Psoas muscle (tissue), 8 donors: ENCODE measurements around the gene SMAGP. TPM values are rescaled to one million over a fixed set of nuclear protein-coding genes. Genes with fewer than 3 reads are reported as not detected.
"Not testable (repeated sequence)": the region's sequence is repeated elsewhere in the genome, so short reads cannot be mapped to it uniquely, and the experiment has no call there.

Experiments
- ATAC-seq, 4 donors: fragments of 200-7000 bp; cut with Tn5 transposase; one replicate each; pipeline ENCODE4 v1.9.1; 2020; ENCODE audit warnings: moderate library complexity in 3 of 4, mild to moderate bottlenecking in 2 of 4
- DNase-seq, 2 donors: peaks; one replicate each; pipeline ENCODE4 v3.0.0-alpha.2; 2020
- H3K27ac ChIP-seq: fragments of 200-600 bp; one replicate; pipeline ENCODE4 v1.8.0; 2022
- H3K27me3 ChIP-seq, 3 donors: fragments of 200-600 bp in 1 of 3; one replicate each; pipeline versions ENCODE4 v1.6.1 to v1.8.0; 2013 to 2022; ENCODE audit warnings: low read length in 2 of 3, mild to moderate bottlenecking in 2 of 3, moderate library complexity in 1 of 3; ENCODE audit not compliant: insufficient read depth in 3 of 3
- H3K36me3 ChIP-seq, 2 donors: fragments of 200-600 bp in 1 of 2; one replicate each; pipeline versions ENCODE4 v1.6.1 to v1.8.0; 2013 to 2022; ENCODE audit warnings: low read depth in 1 of 2, mild to moderate bottlenecking in 1 of 2, moderate library complexity in 1 of 2; ENCODE audit not compliant: insufficient read depth in 1 of 2
- H3K4me1 ChIP-seq: fragments of 200-600 bp; one replicate; pipeline ENCODE4 v1.8.0; 2022
- H3K4me3 ChIP-seq: fragments of 200-600 bp; one replicate; pipeline ENCODE4 v1.8.0; 2022; ENCODE audit warnings: mild to moderate bottlenecking
- H3K9me3 ChIP-seq: fragments of 200-600 bp; one replicate; pipeline ENCODE4 v1.8.0; 2022
- WGBS, 3 donors: extraction: QIAGEN DNeasy Blood & Tissue Kit; methylation state at CpG; one replicate each; pipeline versions ENCODE4 v1.1.6 to v1.1.7; 2013; 5-methylcytosine and 5-hydroxymethylcytosine counted together
- intact Hi-C, 2 donors: fragments of 100-400 bp; cut with DNase I; formaldehyde crosslinking; loops; one replicate each; pipeline versions ENCODE4 v1.11.0 to v1.14.2; 2022
- polyA plus RNA-seq, 3 donors: library from polyadenylated mRNA; stranded (reverse); fragments of 200-250 nt; gene quantifications; one replicate each; pipeline ENCODE4 v1.2.3, GENCODE V29; 2013
- total RNA-seq, 4 donors: library from RNA; stranded (reverse); fragmentation: NEBNext Ultra II Directional in 2 of 4; extraction: Animal tissue kit (Norgen Biotek cat#: 25700) in 2 of 4; gene quantifications; one replicate each; pipeline versions ENCODE4 v1.2.1 to v1.2.4, GENCODE V29; 2021 to 2023
- TF ChIP-seq, protein P1 (sequence below): fragments of 200-600 bp; IDR thresholded peaks from one replicate; pipeline ENCODE4 v1.8.0; 2022; ENCODE audit warnings: antibody characterized with exemption
- donor health status: healthy with polysubstance abuse.
- donor health status: DM: no; HTN: no; CAD: no; lungs with moderate emphysema.
- donor health status: Bipolar disorder and iron deficiency.
- donor health status: healthy.
- donor health status: DM: yes; HTN: yes; CAD: no.
- donor health status: DM: no; HTN: no; CAD: no.
- donor health status: DM: no; HTN: no; CAD: no.
- donor health status: DM: yes; HTN: yes; CAD: no.

SMAGP gene
- total and polyA plus RNA-seq, 7 donors, result 1.8 to 5.2 (median 2.4) TPM

DNA sequence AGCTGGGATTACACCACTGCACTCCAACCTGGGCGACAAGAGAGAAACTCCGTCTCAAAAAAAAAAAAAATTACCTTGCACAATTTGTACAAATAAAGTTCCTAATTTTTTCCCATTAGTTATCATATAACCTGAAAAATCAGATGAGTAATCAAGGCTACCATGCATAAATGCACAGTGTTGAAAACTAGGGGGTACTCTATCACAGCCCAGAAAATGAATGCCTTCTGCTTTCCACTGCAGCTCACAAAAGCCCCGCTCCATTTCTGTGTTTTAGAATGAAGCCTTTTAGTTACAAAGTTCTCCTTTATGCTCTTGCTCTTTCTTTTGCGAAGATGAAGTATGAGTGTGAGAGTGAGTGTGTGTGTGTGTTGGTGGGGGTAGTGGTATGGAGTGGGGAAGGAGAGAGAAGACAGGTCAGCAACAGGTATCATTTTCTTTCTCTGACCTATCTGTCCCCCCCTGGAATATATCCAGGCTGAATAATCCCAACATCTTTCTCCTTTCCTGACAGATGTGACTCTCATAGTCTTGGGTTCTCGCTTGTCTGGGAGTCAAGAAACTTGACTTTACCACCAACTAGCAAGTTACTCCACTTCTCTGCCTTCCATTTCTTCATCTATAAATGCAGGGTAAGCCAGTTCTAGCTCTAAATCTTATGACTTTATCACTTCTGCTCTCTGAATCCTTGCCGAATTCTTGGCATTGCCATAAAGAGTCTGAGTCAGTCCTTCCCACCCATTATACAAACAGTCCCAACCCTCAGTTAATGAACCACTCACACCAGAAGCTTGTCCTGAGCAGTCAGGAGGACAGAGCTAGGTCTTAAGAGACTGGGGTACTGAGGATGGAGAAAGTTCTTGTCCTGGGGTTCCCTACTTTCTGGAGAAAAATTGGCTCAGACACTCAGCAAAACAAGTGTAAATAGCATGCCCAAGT is 37.7 kb upstream of the SMAGP start:
- intact Hi-C loops, result no loop called here
- TF ChIP-seq, protein P1, sequence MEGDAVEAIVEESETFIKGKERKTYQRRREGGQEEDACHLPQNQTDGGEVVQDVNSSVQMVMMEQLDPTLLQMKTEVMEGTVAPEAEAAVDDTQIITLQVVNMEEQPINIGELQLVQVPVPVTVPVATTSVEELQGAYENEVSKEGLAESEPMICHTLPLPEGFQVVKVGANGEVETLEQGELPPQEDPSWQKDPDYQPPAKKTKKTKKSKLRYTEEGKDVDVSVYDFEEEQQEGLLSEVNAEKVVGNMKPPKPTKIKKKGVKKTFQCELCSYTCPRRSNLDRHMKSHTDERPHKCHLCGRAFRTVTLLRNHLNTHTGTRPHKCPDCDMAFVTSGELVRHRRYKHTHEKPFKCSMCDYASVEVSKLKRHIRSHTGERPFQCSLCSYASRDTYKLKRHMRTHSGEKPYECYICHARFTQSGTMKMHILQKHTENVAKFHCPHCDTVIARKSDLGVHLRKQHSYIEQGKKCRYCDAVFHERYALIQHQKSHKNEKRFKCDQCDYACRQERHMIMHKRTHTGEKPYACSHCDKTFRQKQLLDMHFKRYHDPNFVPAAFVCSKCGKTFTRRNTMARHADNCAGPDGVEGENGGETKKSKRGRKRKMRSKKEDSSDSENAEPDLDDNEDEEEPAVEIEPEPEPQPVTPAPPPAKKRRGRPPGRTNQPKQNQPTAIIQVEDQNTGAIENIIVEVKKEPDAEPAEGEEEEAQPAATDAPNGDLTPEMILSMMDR, result no peak
- Histone ChIP-seq H3K4me1 (no peaks in the 10 kb centered on the region), H3K27me3 (no peaks in the 10 kb centered on the region), H3K27ac (no peak overlapping the region), H3K4me3 (no peak overlapping the region), H3K9me3 (no peaks in the 10 kb centered on the region), H3K36me3 (no peaks in the 10 kb centered on the region)
- 75 to 79% (median 77%) methylated on average over 6 of the region's 6 CpGs for WGBS, 3 donors
- no peak for DNase-seq
- ATAC-seq, result no peak

DNA sequence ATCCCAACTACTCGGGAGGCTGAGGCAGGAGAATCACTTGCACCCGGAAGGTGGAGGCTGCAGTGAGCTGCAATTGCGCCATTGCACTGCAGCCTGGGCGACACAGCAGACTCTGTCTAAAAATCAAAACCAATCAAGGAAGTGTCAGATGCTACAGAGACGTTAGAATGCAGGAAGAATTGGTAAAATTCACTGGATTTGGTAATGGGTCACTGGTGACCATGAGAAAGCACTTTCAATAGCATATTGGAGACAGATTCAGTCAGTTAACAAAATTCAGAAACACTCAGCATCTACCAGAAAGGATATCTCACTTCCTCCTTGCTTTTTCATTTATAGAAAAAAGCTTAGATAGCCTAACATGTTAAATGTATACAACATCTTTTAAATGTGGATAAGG is 36.3 kb upstream of the SMAGP start:
- ATAC-seq, result no peak
- no peaks in the 10 kb centered on the region for H3K36me3 ChIP-seq

DNA sequence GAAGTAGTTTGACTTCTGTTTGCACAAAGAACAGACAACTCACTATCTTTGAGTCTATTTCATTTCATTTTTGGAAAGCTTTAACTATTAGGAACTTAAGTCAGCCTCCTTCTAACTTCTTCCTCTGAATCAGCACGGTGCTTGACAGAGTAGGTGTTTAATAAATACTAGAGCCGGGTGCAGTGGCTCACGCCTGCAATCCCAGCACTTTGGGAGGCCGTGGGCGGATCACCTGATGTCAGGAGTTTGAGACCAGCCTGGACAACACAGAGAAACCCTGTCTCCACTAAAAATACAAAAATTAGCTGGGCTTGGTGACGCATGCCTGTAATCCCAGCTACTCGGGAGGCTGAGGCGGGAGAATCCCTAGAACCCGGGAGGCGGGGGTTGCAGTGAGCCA is 30.6 kb upstream of the SMAGP start:
- DNase-seq, ATAC-seq, intact Hi-C loops, H3K27ac ChIP-seq, H3K27me3 ChIP-seq, H3K9me3 ChIP-seq, H3K36me3 ChIP-seq, H3K4me3 ChIP-seq, H3K4me1 ChIP-seq: not testable (repeated sequence)
- WGBS, 3 donors, result 80 to 83% (median 82%) methylated on average over 10 of the region's 10 CpGs

More for the DNA sequence above, 36.3 kb upstream of the SMAGP start:
- 81 to 90% (median 85%) methylated on average over 5 of the region's 5 CpGs for WGBS, 3 donors
- no peaks in the 10 kb centered on the region for H3K27me3 ChIP-seq
- H3K4me1 ChIP-seq, result no peaks in the 10 kb centered on the region
- TF ChIP-seq, protein P1, result no peak
- intact Hi-C loops, result no loop called here
- DNase-seq, result no peak
- H3K27ac ChIP-seq, result no peak overlapping the region
- no peak overlapping the region for H3K4me3 ChIP-seq
- H3K9me3 ChIP-seq, result no peaks in the 10 kb centered on the region

DNA sequence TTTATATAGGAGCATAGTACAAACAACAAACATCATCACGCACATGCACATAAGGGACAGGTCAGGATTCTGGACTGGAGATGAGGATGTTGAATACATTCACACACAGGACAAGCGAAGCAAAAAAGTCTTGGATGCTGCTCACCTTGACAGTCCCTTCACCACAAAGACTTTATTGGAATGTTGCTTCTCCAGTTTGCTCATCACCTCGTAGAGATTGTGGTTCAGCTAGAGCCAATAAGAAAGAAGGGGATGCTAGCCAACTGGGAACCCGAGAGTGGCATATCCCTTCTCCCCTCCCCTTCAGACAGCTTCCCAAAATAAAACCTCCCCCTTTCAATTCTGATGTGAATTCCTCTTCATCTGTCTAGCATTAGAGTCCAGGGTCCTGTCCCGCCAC is 25.4 kb upstream of the SMAGP start:
- Histone ChIP-seq H3K27me3 (no peaks in the 10 kb centered on the region), H3K4me3 (no peak overlapping the region), H3K36me3 (no peaks in the 10 kb centered on the region), H3K9me3 (no peaks in the 10 kb centered on the region), H3K27ac (no peak overlapping the region), H3K4me1 (no peaks in the 10 kb centered on the region)
- TF ChIP-seq, protein P1, result no peak
- no peak for ATAC-seq
- DNase-seq, result no peak
- WGBS, 3 donors, result 66 to 79% (median 76%) methylated on average over 5 of the region's 5 CpGs
- intact Hi-C loops, result no loop called here

DNA sequence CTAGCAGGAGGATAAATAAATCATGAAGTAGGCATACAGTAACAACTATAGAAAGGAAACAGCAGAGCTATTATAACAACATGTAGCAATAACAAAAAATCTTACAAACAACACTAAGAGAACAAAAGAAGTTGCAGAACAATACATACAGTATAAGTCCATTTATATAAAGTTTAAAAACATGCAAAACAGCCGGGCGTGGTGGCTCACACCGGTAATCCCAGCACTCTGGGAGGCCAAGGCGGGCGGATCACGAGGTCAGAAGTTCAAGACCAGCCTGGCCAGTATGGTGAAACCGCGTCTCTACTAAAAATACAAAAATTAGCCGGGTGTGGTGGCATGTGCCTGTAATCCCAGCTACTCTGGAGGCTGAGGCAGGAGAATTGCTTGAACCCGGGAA is 23.9 kb upstream of the SMAGP start:
- ATAC-seq, H3K4me3 ChIP-seq, DNase-seq, H3K4me1 ChIP-seq, H3K36me3 ChIP-seq, intact Hi-C loops, H3K9me3 ChIP-seq, H3K27me3 ChIP-seq, H3K27ac ChIP-seq: not testable (repeated sequence)
- whole genome bisulfite sequencing, 3 donors, result 82 to 85% (median 83%) methylated on average over 10 of the region's 10 CpGs
